BJ (cell line): Measurements from ENCODE around the gene MYD88. TPM values are rescaled to one million over a fixed set of nuclear protein-coding genes. Genes with fewer than 3 reads are reported as not detected.

Experiments
- CTCF ChIA-PET: fragments of 350-600 bp; formaldehyde crosslinking; extraction: SDS; loops from one replicate; lab custom pipeline; 2021; ENCODE audit warnings: antibody characterized with exemption, inconsistent platforms; lab: Yijun Ruan, JAX
- POLR2A ChIA-PET: fragments of 300-600 bp; sonication (Branson Sonifier 250); formaldehyde crosslinking; extraction: SDS; loops from one replicate; lab custom pipeline; 2021; ENCODE audit warnings: antibody characterized with exemption; lab: Charles Lee
- DNase-seq: peaks from one replicate; pipeline ENCODE4 v3.0.0-alpha.2; 2011; ENCODE audit warnings: low read depth
- H3K27me3 ChIP-seq: 2 replicates; pipeline ENCODE4 v1.6.0; 2011; ENCODE audit warnings: low read length; ENCODE audit not compliant: control insufficient read depth, insufficient read depth
- H3K36me3 ChIP-seq: 2 replicates; pipeline ENCODE4 v1.5.1; 2011; ENCODE audit warnings: low read length; ENCODE audit not compliant: control insufficient read depth, insufficient read depth
- H3K4me3 ChIP-seq: 2 replicates; pipeline ENCODE4 v1.5.1; 2011; ENCODE audit warnings: low read depth, mild to moderate bottlenecking, control low read depth, low read length
- polyA plus RNA-seq: library from polyadenylated mRNA; depleted of rRNA; stranded (reverse); fragments of >200 nt; gene quantifications from 2 replicates; pipeline ENCODE4 v1.2.3, GENCODE V29; 2011
- TF ChIP-seq, protein P1 (sequence below): IDR thresholded peaks from 2 replicates; pipeline ENCODE4 v1.5.1; 2011; ENCODE audit warnings: low read depth, mild to moderate bottlenecking, control low read depth, inconsistent platforms, low read length, moderate library complexity; ENCODE audit not compliant: insufficient read depth

The MYD88 gene
- polyA plus RNA-seq, 1 experiment = 45.6 TPM

DNA sequence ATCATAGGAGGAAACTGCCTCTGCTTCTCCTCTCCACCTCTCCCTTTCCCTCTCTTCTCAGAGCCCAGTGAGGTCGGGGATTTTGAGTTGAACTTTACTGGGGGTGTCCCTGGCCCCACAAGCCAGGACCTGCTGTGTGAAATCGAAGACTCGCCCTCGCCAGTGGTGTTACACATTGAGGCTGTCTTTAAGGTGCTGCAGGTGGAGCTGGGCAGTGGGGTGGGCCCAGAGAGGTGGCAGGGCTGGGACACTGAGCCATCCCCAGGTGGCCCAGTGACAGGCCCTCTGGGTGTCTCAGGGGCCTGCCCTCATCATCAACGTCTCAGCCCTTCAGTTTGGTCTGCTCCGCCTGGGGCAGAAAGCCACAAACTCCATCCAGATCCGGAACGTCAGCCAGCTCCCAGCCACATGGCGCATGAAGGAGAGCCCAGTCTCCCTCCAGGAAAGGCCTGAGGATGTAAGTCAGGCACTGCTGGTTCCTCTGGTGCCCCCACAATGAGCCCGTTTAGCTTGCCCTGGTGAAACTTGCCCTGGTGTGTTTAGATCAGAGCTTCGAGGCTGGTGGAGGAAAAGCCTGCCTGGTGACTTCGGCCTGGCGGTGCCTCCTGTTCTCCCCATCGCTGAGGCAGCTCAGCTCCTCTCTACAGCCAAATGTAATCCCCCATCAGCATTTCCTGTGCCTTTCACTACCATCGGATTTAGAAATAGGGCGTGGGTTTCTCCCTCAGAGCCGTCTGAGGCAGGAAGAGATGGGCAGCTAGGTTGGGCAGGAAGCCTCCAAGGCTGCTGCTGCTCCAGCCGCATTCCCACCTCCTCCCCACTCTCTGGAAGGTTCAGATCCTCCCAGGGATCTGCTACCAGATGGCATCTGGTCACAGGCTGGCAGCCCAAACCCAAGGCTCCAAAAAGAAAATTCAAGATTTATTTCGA lies 40.8 kb upstream of the MYD88 start:
- ChIA-PET CTCF (interaction anchor here (0.7 kb wide), 1 partner anchor 19 kb away, joined by 3 read pairs; no protein-coding TSS in a partner anchor), POLR2A (no interaction called here)
- DNase-seq = no peak
- Histone ChIP-seq H3K4me3 (no peak overlapping the region), H3K27me3 (peaks cover 36% of the 10 kb centered on the region), H3K36me3 (no peaks in the 10 kb centered on the region)
- TF ChIP-seq, protein P1, sequence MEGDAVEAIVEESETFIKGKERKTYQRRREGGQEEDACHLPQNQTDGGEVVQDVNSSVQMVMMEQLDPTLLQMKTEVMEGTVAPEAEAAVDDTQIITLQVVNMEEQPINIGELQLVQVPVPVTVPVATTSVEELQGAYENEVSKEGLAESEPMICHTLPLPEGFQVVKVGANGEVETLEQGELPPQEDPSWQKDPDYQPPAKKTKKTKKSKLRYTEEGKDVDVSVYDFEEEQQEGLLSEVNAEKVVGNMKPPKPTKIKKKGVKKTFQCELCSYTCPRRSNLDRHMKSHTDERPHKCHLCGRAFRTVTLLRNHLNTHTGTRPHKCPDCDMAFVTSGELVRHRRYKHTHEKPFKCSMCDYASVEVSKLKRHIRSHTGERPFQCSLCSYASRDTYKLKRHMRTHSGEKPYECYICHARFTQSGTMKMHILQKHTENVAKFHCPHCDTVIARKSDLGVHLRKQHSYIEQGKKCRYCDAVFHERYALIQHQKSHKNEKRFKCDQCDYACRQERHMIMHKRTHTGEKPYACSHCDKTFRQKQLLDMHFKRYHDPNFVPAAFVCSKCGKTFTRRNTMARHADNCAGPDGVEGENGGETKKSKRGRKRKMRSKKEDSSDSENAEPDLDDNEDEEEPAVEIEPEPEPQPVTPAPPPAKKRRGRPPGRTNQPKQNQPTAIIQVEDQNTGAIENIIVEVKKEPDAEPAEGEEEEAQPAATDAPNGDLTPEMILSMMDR = no peak

DNA sequence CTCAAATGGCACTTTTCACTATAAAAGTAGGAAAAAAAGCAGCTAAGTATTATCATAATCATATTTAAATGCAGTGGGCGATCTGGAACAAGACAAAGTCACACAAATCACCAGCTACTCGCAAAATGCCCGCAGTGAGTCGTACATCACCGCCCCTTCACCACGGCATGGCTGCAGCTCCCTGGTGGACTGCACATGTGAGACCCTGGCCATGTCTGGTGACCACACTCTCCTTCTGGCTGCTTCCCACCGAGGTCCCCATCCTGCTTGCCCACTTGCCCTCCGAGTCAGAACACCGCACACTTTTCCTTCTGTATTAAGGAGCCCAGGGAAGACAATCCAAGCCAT lies 40.1 kb upstream of the MYD88 start:
- CTCF ChIA-PET = interaction anchor here (1.0 kb wide), 1 partner anchor 19 kb away, joined by 4 read pairs; no protein-coding TSS in a partner anchor
- POLR2A ChIA-PET = no interaction called here
- H3K36me3 ChIP-seq = no peaks in the 10 kb centered on the region
- no peak for DNase-seq
- H3K27me3 ChIP-seq = peaks cover 34% of the 10 kb centered on the region
- TF ChIP-seq, protein P1 = no peak
- H3K4me3 ChIP-seq = no peak overlapping the region

DNA sequence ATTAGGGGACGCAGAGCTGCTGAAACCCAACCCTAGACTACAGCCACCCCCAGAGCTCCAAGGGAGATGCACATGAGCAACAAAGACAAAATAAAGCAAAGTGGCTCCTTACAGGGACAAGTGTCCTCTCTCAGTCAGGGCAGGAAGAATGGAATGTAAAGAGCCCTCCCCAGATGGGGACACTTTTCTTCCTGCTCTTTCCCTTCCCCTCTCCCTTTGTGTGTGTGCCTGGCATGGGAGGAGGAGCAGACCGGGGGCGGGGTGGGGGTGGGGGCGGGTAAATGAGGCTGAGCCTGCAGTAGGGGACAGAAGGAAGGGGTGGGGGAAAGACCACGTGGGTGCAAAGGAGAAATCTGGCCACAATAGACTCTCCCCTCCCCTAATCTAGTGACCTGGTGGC lies 38.9 kb upstream of the MYD88 start:
- no peak for DNase-seq
- Histone ChIP-seq H3K4me3 (no peak overlapping the region), H3K36me3 (no peaks in the 10 kb centered on the region), H3K27me3 (peaks cover 29% of the 10 kb centered on the region)
- POLR2A ChIA-PET = no interaction called here
- CTCF ChIA-PET = interaction anchor here (1.0 kb wide), 1 partner anchor 18 kb away, joined by 4 read pairs; no protein-coding TSS in a partner anchor
- TF ChIP-seq, protein P1 = no peak

DNA sequence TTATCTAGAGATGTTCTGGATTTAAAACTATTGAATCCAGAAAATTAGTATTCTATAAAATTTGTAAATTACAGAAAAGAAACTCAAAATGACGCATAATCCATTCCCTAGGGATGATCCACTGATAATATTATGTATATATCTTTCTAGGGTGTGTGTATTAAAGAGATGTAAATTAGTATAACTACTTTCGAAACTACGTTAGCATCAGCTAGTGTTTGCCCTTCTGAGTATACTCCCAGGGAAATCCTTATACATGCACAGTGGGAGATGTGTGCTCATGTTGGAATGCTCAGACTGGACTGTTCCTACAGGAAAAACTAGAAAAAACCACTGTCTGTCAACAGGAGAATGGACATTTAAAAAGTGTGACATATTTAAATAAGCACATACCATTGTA lies 38.0 kb upstream of the MYD88 start:
- no peak for DNase-seq
- CTCF ChIA-PET = no interaction called here

More for the DNA sequence above, 38.0 kb upstream of the MYD88 start:
- TF ChIP-seq, protein P1 = no peak
- Histone ChIP-seq H3K36me3 (no peaks in the 10 kb centered on the region), H3K27me3 (peaks cover 24% of the 10 kb centered on the region), H3K4me3 (no peak overlapping the region)
- POLR2A ChIA-PET = no interaction called here
